Ectodermal cell (in vitro differentiated cells): ENCODE data around the gene C22orf23.
A peak's percentile ranks its signal among the peaks of the same experiment; 100 is the strongest.

Experiments
- H3K27ac ChIP-seq: 2 replicates; pipeline ENCODE4 v1.7.0; 2013; ENCODE audit warnings: mild to moderate bottlenecking, low read depth, low read length; ENCODE audit not compliant: insufficient read depth, poor library complexity, severe bottlenecking
- H3K27me3 ChIP-seq: 2 replicates; pipeline ENCODE4 v1.7.0; 2013; ENCODE audit warnings: mild to moderate bottlenecking, low read length; ENCODE audit not compliant: insufficient read depth, control insufficient read depth, poor library complexity, severe bottlenecking
- H3K36me3 ChIP-seq: one replicate; pipeline ENCODE4 v1.7.0; 2013; ENCODE audit warnings: low read length; ENCODE audit not compliant: control insufficient read depth, insufficient read depth
- H3K4me1 ChIP-seq: one replicate; pipeline ENCODE4 v1.7.0; 2013; ENCODE audit warnings: low read length; ENCODE audit not compliant: control insufficient read depth, insufficient read depth
- H3K4me3 ChIP-seq: 2 replicates; pipeline ENCODE4 v1.7.0; 2013; ENCODE audit warnings: low read depth, low read length, control low read depth; ENCODE audit not compliant: insufficient read depth
- H3K9me3 ChIP-seq: 2 replicates; pipeline ENCODE4 v1.7.0; 2013; ENCODE audit warnings: mild to moderate bottlenecking, low read length, moderate library complexity; ENCODE audit not compliant: control insufficient read depth
- WGBS, 2 experiments: methylation state at CpG; one replicate each; pipeline ENCODE4 v1.1.7; 2013; ENCODE audit warnings: missing lambda C conversion rate in 2 of 2; 5-methylcytosine and 5-hydroxymethylcytosine counted together

C22orf23 gene

GRCh38 chr22:37917874-37918548, 35.4 kb downstream of the C22orf23 start:
- Histone ChIP-seq H3K36me3 (peaks cover 8% of the 10 kb centered on the region), H3K27ac (no peak overlapping the region), H3K27me3 (no peaks in the 10 kb centered on the region), H3K9me3 (no peaks in the 10 kb centered on the region), H3K4me1 (no peaks in the 10 kb centered on the region), H3K4me3 (no peak overlapping the region)
- 87 to 93% methylated on average over 4 of the region's 4 CpGs for WGBS, 2 experiments

- H3K27me3 ChIP-seq = no peaks in the 10 kb centered on the region
- H3K27ac ChIP-seq = no peak overlapping the region
- peaks cover 8% of the 10 kb centered on the region for H3K36me3 ChIP-seq
- no peaks in the 10 kb centered on the region for H3K4me1 ChIP-seq
- no peak overlapping the region for H3K4me3 ChIP-seq
- no peaks in the 10 kb centered on the region for H3K9me3 ChIP-seq
- WGBS, 2 experiments = 96 to 97% methylated on average over 5 of the region's 5 CpGs
Measured at GRCh38 chr22:37916311-37916710, 37.1 kb downstream of the C22orf23 start.

GRCh38 chr22:37913233-37913721, 40.1 kb downstream of the C22orf23 start:
- H3K4me3 ChIP-seq = no peak overlapping the region
- H3K9me3 ChIP-seq = no peaks in the 10 kb centered on the region
- peaks cover 11% of the 10 kb centered on the region for H3K4me1 ChIP-seq
- 91 to 93% methylated on average over 7 of the region's 7 CpGs for WGBS, 2 experiments
- no peak overlapping the region for H3K27ac ChIP-seq
- H3K36me3 ChIP-seq = no peaks in the 10 kb centered on the region
- H3K27me3 ChIP-seq = no peaks in the 10 kb centered on the region

GRCh38 chr22:37912171-37912570, 41.2 kb downstream of the C22orf23 start:
- no peaks in the 10 kb centered on the region for H3K36me3 ChIP-seq
- H3K4me3 ChIP-seq = no peak overlapping the region
- H3K27me3 ChIP-seq = no peaks in the 10 kb centered on the region
- no peaks in the 10 kb centered on the region for H3K9me3 ChIP-seq
- peaks cover 19% of the 10 kb centered on the region for H3K4me1 ChIP-seq
- WGBS, 2 experiments = 86 to 89% methylated on average over 8 of the region's 8 CpGs
- H3K27ac ChIP-seq = no peak overlapping the region

GRCh38 chr22:37911697-37912096, 41.7 kb downstream of the C22orf23 start:
- WGBS, 2 experiments = 88 to 89% methylated on average over 8 of the region's 8 CpGs
- no peaks in the 10 kb centered on the region for H3K36me3 ChIP-seq
- no peak overlapping the region for H3K4me3 ChIP-seq
- no peak overlapping the region for H3K27ac ChIP-seq
- H3K4me1 ChIP-seq = peaks cover 20% of the 10 kb centered on the region
- H3K27me3 ChIP-seq = no peaks in the 10 kb centered on the region
- H3K9me3 ChIP-seq = no peaks in the 10 kb centered on the region

GRCh38 chr22:37910890-37911672, 42.3 kb downstream of the C22orf23 start:
- Histone ChIP-seq H3K4me1 (peaks cover 20% of the 10 kb centered on the region), H3K36me3 (no peaks in the 10 kb centered on the region), H3K27me3 (no peaks in the 10 kb centered on the region), H3K27ac (peak overlapping the region; percentile 23), H3K4me3 (no peak overlapping the region), H3K9me3 (no peaks in the 10 kb centered on the region)
- WGBS, 2 experiments = 59 to 60% methylated on average over 15 of the region's 15 CpGs

GRCh38 chr22:37909766-37910165, 43.6 kb downstream of the C22orf23 start:
- Histone ChIP-seq H3K27ac (no peak overlapping the region), H3K4me1 (peaks cover 20% of the 10 kb centered on the region), H3K27me3 (no peaks in the 10 kb centered on the region), H3K4me3 (no peak overlapping the region), H3K36me3 (no peaks in the 10 kb centered on the region), H3K9me3 (no peaks in the 10 kb centered on the region)
- WGBS, 2 experiments = 91 to 92% methylated on average over 7 of the region's 7 CpGs

GRCh38 chr22:37907036-37907954, 46.1 kb downstream of the C22orf23 start:
- no peak overlapping the region for H3K27ac ChIP-seq
- peaks cover 20% of the 10 kb centered on the region for H3K4me1 ChIP-seq
- H3K4me3 ChIP-seq = peak overlapping the region; percentile 63
- no peaks in the 10 kb centered on the region for H3K9me3 ChIP-seq
- no peaks in the 10 kb centered on the region for H3K36me3 ChIP-seq
- H3K27me3 ChIP-seq = no peaks in the 10 kb centered on the region
- 68 to 73% methylated on average over 19 of the region's 19 CpGs for WGBS, 2 experiments

- peak overlapping the region; percentile 63 for H3K4me3 ChIP-seq
- WGBS, 2 experiments = 2% methylated on average over 75 of the region's 75 CpGs
- H3K27ac ChIP-seq = no peak overlapping the region
- no peaks in the 10 kb centered on the region for H3K9me3 ChIP-seq
- peaks cover 20% of the 10 kb centered on the region for H3K4me1 ChIP-seq
- no peaks in the 10 kb centered on the region for H3K36me3 ChIP-seq
- H3K27me3 ChIP-seq = no peaks in the 10 kb centered on the region
Measured at GRCh38 chr22:37906364-37907008, 46.9 kb downstream of the C22orf23 start.
